Upper lobe of left lung (tissue), 4 donors: ENCODE measurements around the gene ATXN2.

Experiments used
- POLR2A ChIP-seq, 4 donors: fragments of 450-650 bp; IDR thresholded peaks; one replicate each; pipeline ENCODE4 v1.5.1; 2016 to 2017; ENCODE audit warnings: antibody characterized with exemption in 4 of 4, mild to moderate bottlenecking in 2 of 4
- POLR2AphosphoS5 ChIP-seq, 2 donors: sonication (generic); formaldehyde crosslinking; IDR thresholded peaks; one replicate each; pipeline ENCODE4 v1.5.1; 2017; ENCODE audit warnings: antibody characterized with exemption in 2 of 2
- TF ChIP-seq, protein P1 (sequence below), 6 experiments: fragments of 450-650 bp in 4 of 6; fragments of 200-600 bp in 2 of 6; sonication (generic) in 2 of 6; IDR thresholded peaks; one replicate each; pipeline ENCODE4 v1.5.1; 2016 to 2019; ENCODE audit warnings: antibody characterized with exemption in 6 of 6

- TF ChIP-seq, protein P1, sequence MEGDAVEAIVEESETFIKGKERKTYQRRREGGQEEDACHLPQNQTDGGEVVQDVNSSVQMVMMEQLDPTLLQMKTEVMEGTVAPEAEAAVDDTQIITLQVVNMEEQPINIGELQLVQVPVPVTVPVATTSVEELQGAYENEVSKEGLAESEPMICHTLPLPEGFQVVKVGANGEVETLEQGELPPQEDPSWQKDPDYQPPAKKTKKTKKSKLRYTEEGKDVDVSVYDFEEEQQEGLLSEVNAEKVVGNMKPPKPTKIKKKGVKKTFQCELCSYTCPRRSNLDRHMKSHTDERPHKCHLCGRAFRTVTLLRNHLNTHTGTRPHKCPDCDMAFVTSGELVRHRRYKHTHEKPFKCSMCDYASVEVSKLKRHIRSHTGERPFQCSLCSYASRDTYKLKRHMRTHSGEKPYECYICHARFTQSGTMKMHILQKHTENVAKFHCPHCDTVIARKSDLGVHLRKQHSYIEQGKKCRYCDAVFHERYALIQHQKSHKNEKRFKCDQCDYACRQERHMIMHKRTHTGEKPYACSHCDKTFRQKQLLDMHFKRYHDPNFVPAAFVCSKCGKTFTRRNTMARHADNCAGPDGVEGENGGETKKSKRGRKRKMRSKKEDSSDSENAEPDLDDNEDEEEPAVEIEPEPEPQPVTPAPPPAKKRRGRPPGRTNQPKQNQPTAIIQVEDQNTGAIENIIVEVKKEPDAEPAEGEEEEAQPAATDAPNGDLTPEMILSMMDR (IDR thresholded peaks at IDR 0.05) = no peak
- TF ChIP-seq POLR2AphosphoS5 (IDR thresholded peaks at IDR 0.05) (no peak), POLR2A (IDR thresholded peaks at IDR 0.05) (no peak)
Measured at GRCh38 chr12:111521801-111522200, 77.3 kb downstream of the ATXN2 start.
